Measurements from ENCODE around the gene ANKRD27.

Gene ANKRD27

DNA sequence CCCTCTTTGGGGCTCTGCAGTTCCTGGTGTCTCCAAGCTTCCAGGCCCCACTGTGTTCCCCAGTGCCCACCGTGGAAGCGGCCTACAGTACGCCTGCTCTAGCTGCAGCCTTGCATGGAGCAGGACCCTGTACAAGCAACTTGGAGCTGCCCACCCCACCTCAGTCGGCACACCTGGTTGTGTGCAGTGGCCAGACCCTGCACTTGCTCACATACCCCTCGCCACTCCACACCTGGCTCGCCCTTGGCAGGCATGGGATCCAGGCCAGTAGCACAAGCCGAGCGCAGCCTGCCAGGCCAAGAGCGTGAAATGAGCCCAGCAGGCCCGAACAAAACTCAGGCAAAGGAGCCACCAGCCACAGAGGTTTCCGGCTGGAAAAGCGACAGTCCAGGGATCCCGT is 36.4 kb downstream of the ANKRD27 start:
- peaks cover 12% of the 10 kb centered on the region for H3K4me1 ChIP-seq (ENCODE audit: control insufficient read depth, insufficient read depth, low read length, poor library complexity, severe bottlenecking)
- peaks cover 30% of the 10 kb centered on the region for H3K36me3 ChIP-seq (ENCODE audit: control insufficient read depth, insufficient read depth, low read length)
- H3K9me3 ChIP-seq (ENCODE audit: control insufficient read depth, low read length), result no peaks in the 10 kb centered on the region
- H3K27ac ChIP-seq (ENCODE audit: insufficient read depth, low read length, poor library complexity, severe bottlenecking), result no peak overlapping the region
- no peaks in the 10 kb centered on the region for H3K27me3 ChIP-seq (replicated peaks; ENCODE audit: control insufficient read depth, insufficient read depth, low read length, poor library complexity, severe bottlenecking)
- DNase-seq, result no peak
- no peak overlapping the region for H3K4me3 ChIP-seq (ENCODE audit: insufficient read depth, low read depth, low read length, poor library complexity, severe bottlenecking)

DNA sequence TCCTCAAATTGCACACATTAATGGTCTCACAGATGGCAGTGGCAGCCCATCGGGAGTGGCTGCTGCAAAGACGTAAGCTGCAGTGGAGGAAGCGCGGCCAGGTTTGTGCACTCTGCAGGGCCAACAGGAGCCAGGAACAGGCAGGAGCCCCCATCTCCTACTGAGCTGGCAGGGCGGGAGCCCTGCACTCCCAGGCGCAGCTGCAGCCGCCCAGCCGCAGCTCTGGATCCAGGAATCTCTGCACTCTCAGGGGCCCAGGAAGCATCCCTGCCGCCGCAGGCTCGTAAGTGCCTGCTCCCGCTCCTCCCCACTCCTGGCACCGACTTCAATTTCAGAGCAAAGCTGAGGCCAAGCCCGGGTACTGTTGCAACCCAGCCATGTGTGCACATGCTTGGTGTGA is 37.5 kb downstream of the ANKRD27 start:
- no peak overlapping the region for H3K4me3 ChIP-seq (ENCODE audit: insufficient read depth, low read depth, low read length, poor library complexity, severe bottlenecking)
- H3K36me3 ChIP-seq (ENCODE audit: control insufficient read depth, insufficient read depth, low read length), result peaks cover 36% of the 10 kb centered on the region
- no peak for DNase-seq
- no peak overlapping the region for H3K27ac ChIP-seq (ENCODE audit: insufficient read depth, low read length, poor library complexity, severe bottlenecking)
- H3K27me3 ChIP-seq (replicated peaks; ENCODE audit: control insufficient read depth, insufficient read depth, low read length, poor library complexity, severe bottlenecking), result no peaks in the 10 kb centered on the region
- peaks cover under 1% of the 10 kb centered on the region for H3K4me1 ChIP-seq (ENCODE audit: control insufficient read depth, insufficient read depth, low read length, poor library complexity, severe bottlenecking)
- H3K9me3 ChIP-seq (ENCODE audit: control insufficient read depth, low read length), result no peaks in the 10 kb centered on the region

DNA sequence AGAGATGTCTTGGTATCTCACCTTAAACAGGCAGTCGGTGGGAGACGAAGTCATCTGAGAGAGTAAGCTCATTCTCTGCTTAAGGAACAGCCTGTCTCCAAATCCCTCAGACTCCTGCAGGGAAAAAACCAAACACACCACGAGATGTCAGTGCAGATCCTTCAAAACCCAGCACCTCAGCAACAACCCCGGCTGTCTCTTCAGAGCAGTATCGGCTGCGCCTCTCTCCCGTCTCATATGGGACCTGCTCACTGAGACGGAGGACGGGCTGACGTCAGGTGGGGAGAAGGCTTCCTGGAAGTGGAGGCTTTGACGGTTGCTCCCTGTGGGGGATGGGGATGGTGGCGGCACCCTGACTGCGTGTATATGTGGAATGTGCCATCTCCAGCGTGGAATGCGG is 43.6 kb downstream of the ANKRD27 start:
- no peak for DNase-seq
- H3K36me3 ChIP-seq (ENCODE audit: control insufficient read depth, insufficient read depth, low read length), result peaks cover 38% of the 10 kb centered on the region
- H3K4me3 ChIP-seq (ENCODE audit: insufficient read depth, low read depth, low read length, poor library complexity, severe bottlenecking), result no peak overlapping the region
- no peak overlapping the region for H3K27ac ChIP-seq (ENCODE audit: insufficient read depth, low read length, poor library complexity, severe bottlenecking)
- H3K27me3 ChIP-seq (replicated peaks; ENCODE audit: control insufficient read depth, insufficient read depth, low read length, poor library complexity, severe bottlenecking), result no peaks in the 10 kb centered on the region
- H3K4me1 ChIP-seq (ENCODE audit: control insufficient read depth, insufficient read depth, low read length, poor library complexity, severe bottlenecking), result no peaks in the 10 kb centered on the region
- H3K9me3 ChIP-seq (ENCODE audit: control insufficient read depth, low read length), result no peaks in the 10 kb centered on the region

DNA sequence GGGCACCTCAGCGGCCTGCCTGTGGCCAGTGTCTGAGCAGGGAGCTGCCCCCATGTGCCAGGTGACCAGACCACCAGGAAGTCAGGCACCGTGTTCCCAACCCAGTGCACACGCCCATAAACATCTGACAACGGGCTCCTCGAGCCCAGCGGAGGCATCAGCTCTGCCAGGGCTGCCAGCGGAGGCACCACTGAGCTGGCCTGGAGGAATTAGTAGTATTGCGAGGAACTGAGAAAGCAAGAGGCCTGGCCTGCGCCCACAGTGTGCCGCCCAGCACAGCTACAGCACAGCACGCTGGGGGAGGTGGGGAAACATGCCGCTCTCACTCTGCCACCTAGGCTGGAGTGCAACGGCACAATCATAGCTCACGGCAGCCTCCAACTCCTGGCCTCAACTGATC is 44.6 kb downstream of the ANKRD27 start:
- Histone ChIP-seq H3K27ac (ENCODE audit: insufficient read depth, low read length, poor library complexity, severe bottlenecking) (no peak overlapping the region), H3K4me1 (ENCODE audit: control insufficient read depth, insufficient read depth, low read length, poor library complexity, severe bottlenecking) (no peaks in the 10 kb centered on the region), H3K9me3 (ENCODE audit: control insufficient read depth, low read length) (no peaks in the 10 kb centered on the region), H3K27me3 (replicated peaks; ENCODE audit: control insufficient read depth, insufficient read depth, low read length, poor library complexity, severe bottlenecking) (no peaks in the 10 kb centered on the region), H3K4me3 (ENCODE audit: insufficient read depth, low read depth, low read length, poor library complexity, severe bottlenecking) (no peak overlapping the region), H3K36me3 (ENCODE audit: control insufficient read depth, insufficient read depth, low read length) (peaks cover 42% of the 10 kb centered on the region)
- DNase-seq, result no peak

DNA sequence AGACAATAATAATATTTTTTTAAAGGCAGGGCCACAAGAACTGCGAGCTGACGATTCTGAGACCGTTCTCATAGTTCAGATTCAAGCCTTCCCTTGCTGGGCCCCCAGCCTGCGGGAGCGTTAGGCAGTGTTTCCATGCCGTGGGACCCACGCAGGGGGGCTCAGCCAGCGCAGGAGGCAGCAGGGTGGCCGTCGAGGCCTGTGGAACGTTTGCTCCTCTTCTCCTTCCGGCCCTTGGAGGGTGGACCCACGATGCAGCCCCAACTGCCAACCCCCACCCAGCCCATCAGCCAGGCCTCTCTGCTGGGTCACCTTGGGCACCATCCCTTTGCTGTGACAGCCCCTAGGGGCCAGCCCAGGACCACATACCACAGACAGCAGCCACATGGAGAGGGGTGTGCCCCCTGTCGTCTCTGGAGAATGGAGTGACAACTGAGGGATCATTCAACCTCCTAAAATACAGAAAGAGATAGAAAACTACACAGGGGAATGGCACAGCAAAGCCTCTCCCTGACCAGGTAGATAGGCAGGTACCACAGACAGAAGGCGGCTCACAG is 47.2 kb downstream of the ANKRD27 start:
- Histone ChIP-seq H3K4me1 (ENCODE audit: control insufficient read depth, insufficient read depth, low read length, poor library complexity, severe bottlenecking) (no peaks in the 10 kb centered on the region), H3K27me3 (replicated peaks; ENCODE audit: control insufficient read depth, insufficient read depth, low read length, poor library complexity, severe bottlenecking) (no peaks in the 10 kb centered on the region), H3K27ac (ENCODE audit: insufficient read depth, low read length, poor library complexity, severe bottlenecking) (no peak overlapping the region), H3K4me3 (ENCODE audit: insufficient read depth, low read depth, low read length, poor library complexity, severe bottlenecking) (no peak overlapping the region), H3K9me3 (ENCODE audit: control insufficient read depth, low read length) (no peaks in the 10 kb centered on the region), H3K36me3 (ENCODE audit: control insufficient read depth, insufficient read depth, low read length) (peaks cover 51% of the 10 kb centered on the region)
- DNase-seq, result no peak

- peaks cover 56% of the 10 kb centered on the region for H3K36me3 ChIP-seq (ENCODE audit: control insufficient read depth, insufficient read depth, low read length)
- DNase-seq, result no peak
- H3K4me3 ChIP-seq (ENCODE audit: insufficient read depth, low read depth, low read length, poor library complexity, severe bottlenecking), result no peak overlapping the region
- no peak overlapping the region for H3K27ac ChIP-seq (ENCODE audit: insufficient read depth, low read length, poor library complexity, severe bottlenecking)
- H3K27me3 ChIP-seq (replicated peaks; ENCODE audit: control insufficient read depth, insufficient read depth, low read length, poor library complexity, severe bottlenecking), result no peaks in the 10 kb centered on the region
- no peaks in the 10 kb centered on the region for H3K4me1 ChIP-seq (ENCODE audit: control insufficient read depth, insufficient read depth, low read length, poor library complexity, severe bottlenecking)
- H3K9me3 ChIP-seq (ENCODE audit: control insufficient read depth, low read length), result no peaks in the 10 kb centered on the region
These were observed 48.0 kb downstream of the ANKRD27 start for GRCh38 chr19:32626969-32627368.

DNA sequence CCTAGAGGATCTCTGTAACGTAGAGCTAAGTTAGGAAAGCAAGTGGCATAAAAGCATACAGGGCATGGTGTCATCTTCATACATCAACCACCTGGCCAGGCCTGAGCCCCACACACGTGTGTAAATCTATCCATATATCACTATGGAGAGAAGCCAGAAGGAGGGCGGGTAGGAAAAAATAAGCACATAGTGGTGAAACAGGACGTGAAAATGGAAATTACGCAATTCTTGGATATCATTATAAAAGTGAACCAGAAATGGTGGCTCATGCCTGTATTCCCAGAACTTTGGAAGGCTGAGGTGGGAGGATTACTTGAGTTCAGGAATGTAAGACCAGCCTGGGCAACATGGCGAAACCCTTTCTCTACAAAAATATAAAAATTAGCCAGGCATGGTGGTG is 50.6 kb downstream of the ANKRD27 start:
- H3K36me3 ChIP-seq (ENCODE audit: control insufficient read depth, insufficient read depth, low read length), result peaks cover 58% of the 10 kb centered on the region
- no peaks in the 10 kb centered on the region for H3K4me1 ChIP-seq (ENCODE audit: control insufficient read depth, insufficient read depth, low read length, poor library complexity, severe bottlenecking)
- no peak for DNase-seq

DNA sequence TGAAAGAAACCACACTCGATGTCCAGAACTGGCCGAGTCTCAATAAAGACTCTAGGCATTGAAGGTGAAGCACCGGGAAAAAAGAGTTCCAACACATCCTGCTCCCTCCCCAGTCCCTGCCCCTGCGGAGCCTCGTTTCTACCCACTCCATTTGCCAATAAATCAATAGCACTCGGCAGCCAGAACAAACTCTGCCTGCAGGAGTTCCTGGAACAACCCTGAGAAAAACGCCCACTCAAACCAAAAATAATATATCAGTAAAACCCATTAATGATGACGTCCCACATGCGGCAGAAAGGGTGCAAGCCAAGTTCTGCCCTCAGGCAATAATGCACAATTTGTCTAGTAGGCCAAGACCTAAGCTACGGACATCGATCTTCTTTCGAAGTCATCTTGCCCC is 53.0 kb downstream of the ANKRD27 start:
- Histone ChIP-seq H3K36me3 (ENCODE audit: control insufficient read depth, insufficient read depth, low read length) (peaks cover 58% of the 10 kb centered on the region), H3K4me3 (ENCODE audit: insufficient read depth, low read depth, low read length, poor library complexity, severe bottlenecking) (no peak overlapping the region), H3K27me3 (replicated peaks; ENCODE audit: control insufficient read depth, insufficient read depth, low read length, poor library complexity, severe bottlenecking) (no peaks in the 10 kb centered on the region), H3K27ac (ENCODE audit: insufficient read depth, low read length, poor library complexity, severe bottlenecking) (no peak overlapping the region), H3K4me1 (ENCODE audit: control insufficient read depth, insufficient read depth, low read length, poor library complexity, severe bottlenecking) (no peaks in the 10 kb centered on the region), H3K9me3 (ENCODE audit: control insufficient read depth, low read length) (no peaks in the 10 kb centered on the region)
- no peak for DNase-seq

More for the DNA sequence above, 50.6 kb downstream of the ANKRD27 start:
- Histone ChIP-seq H3K27ac (ENCODE audit: insufficient read depth, low read length, poor library complexity, severe bottlenecking) (no peak overlapping the region), H3K4me3 (ENCODE audit: insufficient read depth, low read depth, low read length, poor library complexity, severe bottlenecking) (no peak overlapping the region), H3K9me3 (ENCODE audit: control insufficient read depth, low read length) (no peaks in the 10 kb centered on the region), H3K27me3 (replicated peaks; ENCODE audit: control insufficient read depth, insufficient read depth, low read length, poor library complexity, severe bottlenecking) (no peaks in the 10 kb centered on the region)

DNA sequence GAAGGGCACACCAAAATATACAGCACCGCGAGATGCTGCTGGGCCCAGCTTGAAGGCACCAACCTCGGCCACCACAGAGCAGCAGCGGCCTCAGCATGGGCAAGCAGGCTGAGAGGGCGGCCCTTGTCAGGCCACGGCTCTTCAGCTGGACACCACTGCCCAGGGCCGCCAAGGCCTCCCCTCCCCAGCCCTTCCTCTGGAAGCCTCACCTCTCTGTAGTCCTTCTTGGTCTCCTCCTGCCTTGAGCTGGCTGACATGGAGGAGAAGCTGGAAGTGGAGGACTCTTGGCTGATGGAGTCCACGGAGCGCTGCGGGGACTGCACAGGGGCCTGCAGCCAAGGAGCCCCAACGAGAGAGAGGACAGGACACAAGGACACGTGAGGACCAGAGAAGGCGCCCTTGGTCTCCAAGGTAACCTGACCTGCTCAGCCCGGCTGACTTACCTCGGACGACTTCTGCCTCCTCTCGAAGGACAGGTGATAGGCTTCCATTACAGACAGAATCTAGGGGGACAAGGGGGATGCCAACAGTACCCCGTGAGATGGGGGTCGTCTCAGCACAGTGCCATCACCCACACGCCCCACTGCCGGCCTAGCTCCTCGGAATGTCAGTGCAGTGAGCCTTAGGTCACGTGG is 55.8 kb downstream of the ANKRD27 start:
- peaks cover 76% of the 10 kb centered on the region for H3K36me3 ChIP-seq (ENCODE audit: control insufficient read depth, insufficient read depth, low read length)
- H3K27ac ChIP-seq (ENCODE audit: insufficient read depth, low read length, poor library complexity, severe bottlenecking), result no peak overlapping the region
- no peaks in the 10 kb centered on the region for H3K4me1 ChIP-seq (ENCODE audit: control insufficient read depth, insufficient read depth, low read length, poor library complexity, severe bottlenecking)
- H3K27me3 ChIP-seq (replicated peaks; ENCODE audit: control insufficient read depth, insufficient read depth, low read length, poor library complexity, severe bottlenecking), result no peaks in the 10 kb centered on the region
- H3K9me3 ChIP-seq (ENCODE audit: control insufficient read depth, low read length), result no peaks in the 10 kb centered on the region
- no peak overlapping the region for H3K4me3 ChIP-seq (ENCODE audit: insufficient read depth, low read depth, low read length, poor library complexity, severe bottlenecking)
- no peak for DNase-seq

DNA sequence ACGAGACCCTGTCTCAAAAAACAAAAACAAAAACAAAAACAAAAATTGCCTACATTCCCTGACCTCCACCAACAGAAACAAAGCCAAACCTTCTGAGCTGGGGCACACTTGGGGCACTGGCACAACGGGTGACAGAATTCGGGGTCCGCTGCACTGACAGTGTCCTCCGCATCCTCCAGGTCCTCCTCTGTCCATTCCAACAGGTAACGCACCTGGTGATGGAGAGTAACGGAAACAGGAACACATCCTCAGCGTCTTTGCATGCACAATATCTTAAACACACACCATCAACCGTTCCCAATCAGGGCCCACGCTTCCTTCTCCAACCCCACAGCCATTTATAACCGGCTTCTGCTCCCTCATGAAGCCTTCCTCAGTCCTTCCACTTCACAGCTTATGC is 59.4 kb downstream of the ANKRD27 start:
- Histone ChIP-seq H3K4me3 (ENCODE audit: insufficient read depth, low read depth, low read length, poor library complexity, severe bottlenecking) (no peak overlapping the region), H3K4me1 (ENCODE audit: control insufficient read depth, insufficient read depth, low read length, poor library complexity, severe bottlenecking) (no peaks in the 10 kb centered on the region), H3K27me3 (replicated peaks; ENCODE audit: control insufficient read depth, insufficient read depth, low read length, poor library complexity, severe bottlenecking) (no peaks in the 10 kb centered on the region), H3K36me3 (ENCODE audit: control insufficient read depth, insufficient read depth, low read length) (peaks cover 64% of the 10 kb centered on the region), H3K9me3 (ENCODE audit: control insufficient read depth, low read length) (no peaks in the 10 kb centered on the region), H3K27ac (ENCODE audit: insufficient read depth, low read length, poor library complexity, severe bottlenecking) (no peak overlapping the region)
- no peak for DNase-seq
